Measurements from ENCODE around the gene CABP2. TPM values are rescaled to one million over a fixed set of nuclear protein-coding genes. Genes with fewer than 3 reads are reported as not detected.
A peak's percentile ranks its signal among the peaks of the same experiment; 100 is the strongest.
"Not testable (repeated sequence)": the region's sequence is repeated elsewhere in the genome, so short reads cannot be mapped to it uniquely, and the experiment has no call there.

Gene CABP2
- not detected in 2 replicates for total RNA-seq (ENCODE audit: low replicate concordance)

DNA sequence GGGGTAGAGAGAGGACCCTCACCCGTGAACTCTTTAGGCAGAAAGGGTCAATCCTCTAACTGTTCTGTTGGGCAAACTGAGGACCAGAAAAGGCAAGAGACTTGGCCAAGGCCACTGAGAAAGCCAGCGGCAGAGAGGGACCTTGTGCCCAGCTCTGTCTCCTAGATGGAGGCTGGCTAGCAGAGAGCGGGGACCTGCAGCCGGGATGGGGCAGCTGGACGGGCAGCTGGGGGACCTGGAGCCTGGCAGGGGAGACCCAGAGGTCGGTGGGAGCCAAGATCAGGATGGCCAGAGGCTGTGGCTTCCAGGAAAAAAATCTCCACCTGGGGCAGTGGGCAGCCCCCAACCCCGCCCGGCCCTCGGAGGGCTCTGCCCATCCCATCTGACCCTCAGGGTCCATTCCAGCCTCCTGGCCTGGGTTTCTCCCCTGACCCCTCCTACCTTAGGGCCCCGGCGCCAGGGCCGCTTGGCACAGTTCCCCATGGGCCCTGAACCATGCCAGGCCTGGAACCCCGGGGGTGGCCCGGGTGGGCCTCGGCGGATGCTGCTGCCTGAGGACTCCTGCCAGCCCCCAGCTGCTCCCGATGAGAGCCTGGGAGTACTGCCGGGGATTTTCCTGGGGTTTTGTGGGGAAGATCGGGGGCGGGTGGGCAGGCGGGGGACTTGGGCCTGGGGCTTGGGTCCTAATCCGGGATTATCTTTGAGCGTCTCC lies at the start of gene CABP2:
CABP2 (minus strand) TSS at position 603 of the 712 bp plus-strand sequence; CDS start at position 483, 120 bp downstream.
- TF ChIP-seq, protein P1, sequence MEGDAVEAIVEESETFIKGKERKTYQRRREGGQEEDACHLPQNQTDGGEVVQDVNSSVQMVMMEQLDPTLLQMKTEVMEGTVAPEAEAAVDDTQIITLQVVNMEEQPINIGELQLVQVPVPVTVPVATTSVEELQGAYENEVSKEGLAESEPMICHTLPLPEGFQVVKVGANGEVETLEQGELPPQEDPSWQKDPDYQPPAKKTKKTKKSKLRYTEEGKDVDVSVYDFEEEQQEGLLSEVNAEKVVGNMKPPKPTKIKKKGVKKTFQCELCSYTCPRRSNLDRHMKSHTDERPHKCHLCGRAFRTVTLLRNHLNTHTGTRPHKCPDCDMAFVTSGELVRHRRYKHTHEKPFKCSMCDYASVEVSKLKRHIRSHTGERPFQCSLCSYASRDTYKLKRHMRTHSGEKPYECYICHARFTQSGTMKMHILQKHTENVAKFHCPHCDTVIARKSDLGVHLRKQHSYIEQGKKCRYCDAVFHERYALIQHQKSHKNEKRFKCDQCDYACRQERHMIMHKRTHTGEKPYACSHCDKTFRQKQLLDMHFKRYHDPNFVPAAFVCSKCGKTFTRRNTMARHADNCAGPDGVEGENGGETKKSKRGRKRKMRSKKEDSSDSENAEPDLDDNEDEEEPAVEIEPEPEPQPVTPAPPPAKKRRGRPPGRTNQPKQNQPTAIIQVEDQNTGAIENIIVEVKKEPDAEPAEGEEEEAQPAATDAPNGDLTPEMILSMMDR (IDR thresholded peaks at IDR 0.05; ENCODE audit: insufficient read depth, low read length): no peak
- no peak for DNase-seq (ENCODE audit: low read depth)

DNA sequence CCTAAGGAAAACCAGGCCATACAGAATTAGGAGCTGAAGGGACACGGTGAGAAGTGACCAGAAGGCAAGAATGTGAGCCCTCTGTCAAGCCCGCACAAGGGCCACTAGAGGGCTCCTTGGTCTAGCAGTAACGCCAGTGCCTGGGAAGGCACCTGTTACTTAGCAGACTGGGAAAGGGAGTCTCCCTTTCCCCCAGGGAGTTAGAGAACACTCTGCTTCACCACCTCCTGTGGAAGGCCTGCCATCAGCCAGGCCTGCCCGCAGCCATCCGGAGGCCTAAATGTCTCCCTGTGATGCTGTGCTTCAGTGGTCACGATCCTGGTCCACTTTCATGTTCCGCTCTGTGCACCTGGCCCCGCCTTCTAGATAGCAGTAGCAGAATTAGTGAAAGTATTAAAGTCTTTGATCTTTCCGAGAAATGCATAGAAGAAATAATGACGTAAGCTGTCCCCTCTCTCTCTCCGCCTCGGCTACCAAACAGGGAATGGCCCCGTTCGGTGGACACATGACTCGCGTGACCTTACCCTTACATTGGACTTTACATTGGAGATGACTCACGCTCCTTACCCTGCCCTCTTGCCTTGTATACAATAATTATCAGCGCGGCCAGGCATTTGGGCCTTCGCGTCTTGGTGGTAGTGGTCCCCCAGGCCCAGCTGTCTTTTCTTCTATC lies 49.6 kb upstream of the CABP2 start:
- no peak overlapping the region for H3K4me3 ChIP-seq (ENCODE audit: low read depth, low read length)
- DNase-seq (ENCODE audit: low read depth): peak; percentile 57
- TF ChIP-seq, protein P1 (IDR thresholded peaks at IDR 0.05; ENCODE audit: insufficient read depth, low read length): peak; percentile 80

More for the DNA sequence above, at the start of gene CABP2:
- no peak within 1 kb of the TSS for H3K4me3 ChIP-seq (ENCODE audit: low read depth, low read length)

DNA sequence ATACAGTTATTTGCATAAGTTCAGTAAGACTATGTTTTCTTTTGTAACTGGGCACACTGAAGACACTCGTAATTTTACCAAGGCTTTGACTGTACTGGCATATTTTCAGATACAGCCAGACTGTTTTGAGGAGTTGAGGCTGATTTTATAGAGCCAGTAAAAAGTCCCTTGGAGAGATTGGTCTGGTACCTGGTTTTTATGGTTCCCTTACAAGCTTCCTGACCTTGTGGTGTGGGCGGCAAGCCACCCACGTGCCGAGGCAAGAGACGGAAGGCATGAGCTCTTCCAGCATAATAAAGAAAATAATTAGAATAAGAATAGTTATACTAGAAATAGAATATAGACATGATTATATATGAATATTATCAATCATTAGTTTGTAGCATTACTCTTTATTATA lies 49.1 kb upstream of the CABP2 start:
- DNase-seq (ENCODE audit: low read depth): no peak
- no peak overlapping the region for H3K4me3 ChIP-seq (ENCODE audit: low read depth, low read length)
- TF ChIP-seq, protein P1 (IDR thresholded peaks at IDR 0.05; ENCODE audit: insufficient read depth, low read length): no peak

DNA sequence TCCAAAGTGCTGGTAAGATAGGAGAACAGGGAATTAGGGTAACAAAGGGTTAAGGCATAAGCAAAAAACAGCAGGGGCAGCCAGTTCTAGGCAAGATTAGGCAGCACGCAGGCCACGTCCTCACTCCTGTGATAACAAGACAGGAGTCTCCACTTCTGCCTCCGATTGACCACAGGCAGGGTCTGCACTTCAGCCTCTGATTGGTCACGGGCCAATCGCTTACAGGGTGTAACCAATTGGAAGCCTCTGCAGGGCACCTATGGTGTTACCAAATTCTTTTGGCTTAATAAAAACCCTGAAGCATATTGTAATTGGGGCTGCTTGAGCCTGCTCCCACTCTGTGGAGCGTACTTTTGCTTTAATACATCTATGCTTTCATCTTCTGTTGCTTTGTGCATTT lies 48.2 kb upstream of the CABP2 start:
- no peak for DNase-seq (ENCODE audit: low read depth)
- H3K4me3 ChIP-seq (ENCODE audit: low read depth, low read length): no peak overlapping the region
- TF ChIP-seq, protein P1 (IDR thresholded peaks at IDR 0.05; ENCODE audit: insufficient read depth, low read length): no peak

DNA sequence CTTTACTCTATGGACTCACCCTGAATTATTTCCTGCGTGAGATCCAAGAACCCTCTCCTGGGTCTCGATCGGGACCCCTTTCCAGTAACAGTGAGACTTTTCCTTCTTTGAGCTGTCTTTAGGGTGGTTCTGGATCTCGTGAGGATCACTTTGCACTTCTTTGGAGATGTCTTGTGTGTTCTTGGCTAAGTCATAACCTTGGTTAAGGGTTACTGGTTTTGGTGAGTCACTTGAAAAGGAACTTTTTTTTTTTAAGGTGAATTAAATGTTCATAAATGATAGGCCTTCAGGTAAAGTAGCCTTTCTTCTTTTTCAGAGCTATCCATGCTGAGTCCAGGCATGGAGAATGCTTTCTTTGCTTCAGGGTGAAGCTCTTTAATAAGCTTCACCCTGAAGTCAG lies 41.0 kb upstream of the CABP2 start:
- TF ChIP-seq, protein P1 (IDR thresholded peaks at IDR 0.05; ENCODE audit: insufficient read depth, low read length): no peak
- no peak for DNase-seq (ENCODE audit: low read depth)
- no peak overlapping the region for H3K4me3 ChIP-seq (ENCODE audit: low read depth, low read length)

DNA sequence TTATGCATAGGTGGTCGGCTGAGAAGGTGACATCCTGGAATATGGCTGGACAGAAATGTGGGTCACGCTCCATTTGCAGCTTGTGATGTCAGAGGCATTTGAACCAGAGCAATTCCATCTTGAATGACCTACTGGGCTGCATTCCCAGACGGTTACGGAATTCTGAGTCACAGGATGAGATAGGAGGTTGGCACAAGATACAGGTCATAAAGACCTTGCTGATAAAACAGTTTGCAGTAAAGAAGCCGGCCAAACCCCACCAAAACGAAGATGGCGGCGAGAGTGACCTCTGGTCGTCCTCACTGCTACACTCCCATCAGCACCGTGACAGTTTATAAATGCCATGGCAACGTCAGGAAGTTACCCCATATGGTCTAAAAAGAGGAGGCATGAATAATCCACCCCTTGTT lies 40.5 kb upstream of the CABP2 start:
- H3K4me3 ChIP-seq (ENCODE audit: low read depth, low read length): not testable (repeated sequence)
- DNase-seq (ENCODE audit: low read depth): peak; percentile 94

DNA sequence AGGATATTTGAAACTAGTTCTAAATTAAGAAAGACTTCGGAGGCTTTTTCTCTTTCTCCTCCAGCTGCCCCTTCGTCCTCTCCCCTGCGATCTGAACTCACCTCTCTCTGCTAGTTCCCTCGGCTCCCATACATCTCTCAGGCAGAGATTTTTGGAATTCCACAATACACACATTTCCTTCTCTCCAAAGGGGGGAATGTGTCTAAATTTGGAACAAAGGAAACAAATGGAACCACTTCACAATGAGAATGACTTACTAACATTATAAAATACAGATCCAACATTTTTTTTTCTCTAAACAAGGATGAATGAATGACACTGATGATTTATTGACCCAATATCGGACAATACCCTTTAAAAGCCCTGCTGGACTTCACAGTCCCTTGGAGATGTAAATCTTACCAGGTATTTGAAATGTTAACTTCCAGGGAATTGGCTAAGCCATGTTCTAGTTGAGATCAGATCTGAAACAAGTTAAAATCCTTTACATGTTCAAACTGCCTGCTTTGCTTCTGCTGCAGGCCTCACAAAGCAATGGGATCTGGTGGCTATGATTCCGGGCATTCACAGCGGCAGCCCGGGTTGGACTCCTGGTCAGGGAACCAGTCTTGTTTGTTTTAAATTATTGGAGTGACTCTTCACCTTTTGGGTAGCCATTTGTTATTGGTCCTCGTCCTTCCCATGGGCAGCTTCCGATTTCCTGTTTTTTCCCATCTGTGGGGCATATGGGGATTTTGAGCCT lies 39.9 kb upstream of the CABP2 start:
- peak; percentile 12 for DNase-seq (ENCODE audit: low read depth)
- no peak overlapping the region for H3K4me3 ChIP-seq (ENCODE audit: low read depth, low read length)
- TF ChIP-seq, protein P1 (IDR thresholded peaks at IDR 0.05; ENCODE audit: insufficient read depth, low read length): no peak
